OCI-M2 (cell line): Measurements from ENCODE around the gene TNNT2.

Source experiments
- DNase-seq: peaks from one replicate; lab custom pipeline; 2025; ENCODE audit not compliant: unreplicated experiment; lab: John Stamatoyannopoulos, UW

Gene TNNT2

DNA sequence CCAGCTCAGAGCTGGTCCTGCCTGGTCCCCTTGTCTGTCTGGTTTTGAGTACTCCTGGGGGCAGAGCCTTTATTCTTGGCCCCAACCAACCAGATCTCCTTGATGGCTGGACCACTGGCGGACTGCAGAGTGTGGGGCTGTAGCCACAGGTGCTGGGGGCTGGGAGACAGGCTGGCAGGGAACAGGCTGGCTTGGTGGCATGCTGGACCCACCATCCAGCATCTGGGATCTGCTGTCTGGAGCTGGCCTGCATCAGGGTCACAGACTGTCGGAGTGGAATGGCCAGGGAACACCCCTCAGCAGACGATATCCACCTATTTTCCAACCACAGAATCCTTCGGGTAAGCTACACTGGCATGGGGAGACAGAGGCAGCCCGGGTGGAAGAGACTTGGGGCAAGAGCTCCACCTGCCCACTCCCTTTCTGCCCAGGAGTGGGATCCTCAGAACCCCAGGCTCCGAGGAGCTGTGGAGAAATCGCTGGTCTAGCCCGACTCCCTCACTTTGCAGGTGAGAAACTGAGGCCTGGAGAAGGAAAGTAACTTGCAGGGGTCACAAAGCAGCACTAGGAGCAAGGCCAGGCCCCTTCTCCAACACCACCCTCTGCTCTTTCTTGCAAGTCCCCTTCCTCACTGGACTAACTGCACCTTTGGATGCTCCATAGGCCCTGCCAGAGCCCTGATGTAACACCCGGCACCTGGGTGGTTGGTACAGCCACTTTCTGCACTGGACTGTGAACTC is 40.6 kb downstream of the TNNT2 start:
- no peak for DNase-seq

DNA sequence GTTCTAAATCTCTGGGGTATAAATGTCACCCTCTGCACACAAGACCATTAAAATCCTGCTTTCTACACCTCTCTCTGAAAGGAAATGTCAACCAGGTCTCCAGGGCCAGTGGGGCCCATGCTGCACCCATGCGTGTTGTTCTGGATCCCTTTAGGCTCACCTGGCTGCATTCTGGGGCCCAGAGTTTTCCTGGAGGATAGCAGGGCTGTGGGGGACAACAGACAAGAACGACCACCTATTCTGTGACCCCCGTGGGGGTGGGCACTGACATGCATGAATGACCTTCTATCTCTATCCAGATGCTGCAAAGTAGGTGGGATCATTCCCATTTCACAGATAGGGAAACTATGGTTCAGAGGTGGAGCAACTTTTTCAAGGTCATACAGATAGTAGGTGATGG is 41.6 kb downstream of the TNNT2 start:
- no peak for DNase-seq

DNA sequence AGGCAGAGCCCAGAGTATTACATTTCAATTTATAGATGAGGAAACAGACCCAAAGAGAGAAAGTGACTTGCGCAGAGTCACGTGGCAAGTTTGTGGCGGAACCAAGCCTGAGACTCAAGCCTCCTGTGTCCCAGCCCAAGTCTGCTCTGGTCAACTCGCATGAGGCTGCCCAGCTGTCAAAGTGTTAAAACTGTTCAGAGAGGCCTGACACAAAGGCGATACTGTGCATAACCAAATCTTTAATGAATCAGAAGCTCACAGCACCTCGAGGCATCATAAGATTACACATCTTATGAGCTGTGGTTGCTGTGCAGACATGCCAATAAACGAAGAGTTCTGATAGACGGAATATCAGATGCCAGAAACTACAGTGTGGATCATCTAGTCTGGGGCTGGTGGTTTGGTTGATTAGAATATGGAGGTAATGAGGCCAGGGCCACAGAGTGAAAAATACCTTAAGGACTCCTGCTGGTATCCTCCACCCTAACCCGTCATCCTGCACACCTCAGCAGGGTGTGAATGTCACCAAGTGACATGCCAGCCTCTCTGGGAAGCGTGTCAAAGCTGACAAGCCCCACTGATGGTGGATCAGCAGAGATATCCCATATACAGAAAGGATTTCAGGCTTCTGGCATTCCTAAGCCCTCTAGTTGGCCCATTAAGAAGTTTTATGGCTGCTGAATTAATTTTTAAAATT is 42.2 kb downstream of the TNNT2 start:
- DNase-seq, result no peak

DNA sequence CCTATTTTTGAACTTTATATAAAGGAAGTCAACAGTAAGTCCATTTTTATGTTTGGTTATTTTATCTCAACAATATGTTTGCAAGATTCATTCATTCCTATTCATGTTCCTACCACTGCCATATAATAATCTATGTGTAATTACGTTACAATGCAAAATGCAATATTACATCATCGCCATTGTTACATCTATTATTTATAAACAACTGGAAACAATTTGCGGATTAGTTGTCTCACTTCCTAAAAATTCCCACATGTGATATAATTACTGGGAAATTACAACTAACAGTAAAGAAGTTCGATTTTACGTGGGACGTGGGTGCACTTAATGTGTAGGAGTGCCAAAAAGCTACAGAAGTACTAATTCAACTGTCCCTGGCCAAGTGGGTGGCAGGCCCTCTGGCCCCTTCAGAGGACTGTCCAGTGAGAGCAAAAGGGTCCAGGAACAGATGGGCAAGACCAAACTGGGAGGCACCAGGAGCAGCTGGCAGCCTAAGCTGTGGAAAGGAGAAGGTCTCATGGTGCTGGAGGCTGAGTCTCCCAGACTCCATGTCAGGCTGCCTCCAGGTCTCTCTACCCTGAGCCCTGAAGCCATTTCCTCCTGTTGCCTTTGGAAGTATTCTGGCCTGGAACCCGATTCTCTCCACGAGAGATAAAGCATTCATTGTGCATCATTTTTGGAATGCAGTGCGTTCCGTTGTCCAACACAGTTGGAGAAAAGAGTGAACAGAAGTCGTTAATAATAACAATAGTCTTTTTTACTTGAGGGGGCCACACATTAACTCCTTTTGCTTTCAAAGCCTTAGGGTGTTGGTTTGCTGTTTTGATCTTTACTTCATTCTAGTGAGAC is 42.9 kb downstream of the TNNT2 start:
- DNase-seq, result no peak

DNA sequence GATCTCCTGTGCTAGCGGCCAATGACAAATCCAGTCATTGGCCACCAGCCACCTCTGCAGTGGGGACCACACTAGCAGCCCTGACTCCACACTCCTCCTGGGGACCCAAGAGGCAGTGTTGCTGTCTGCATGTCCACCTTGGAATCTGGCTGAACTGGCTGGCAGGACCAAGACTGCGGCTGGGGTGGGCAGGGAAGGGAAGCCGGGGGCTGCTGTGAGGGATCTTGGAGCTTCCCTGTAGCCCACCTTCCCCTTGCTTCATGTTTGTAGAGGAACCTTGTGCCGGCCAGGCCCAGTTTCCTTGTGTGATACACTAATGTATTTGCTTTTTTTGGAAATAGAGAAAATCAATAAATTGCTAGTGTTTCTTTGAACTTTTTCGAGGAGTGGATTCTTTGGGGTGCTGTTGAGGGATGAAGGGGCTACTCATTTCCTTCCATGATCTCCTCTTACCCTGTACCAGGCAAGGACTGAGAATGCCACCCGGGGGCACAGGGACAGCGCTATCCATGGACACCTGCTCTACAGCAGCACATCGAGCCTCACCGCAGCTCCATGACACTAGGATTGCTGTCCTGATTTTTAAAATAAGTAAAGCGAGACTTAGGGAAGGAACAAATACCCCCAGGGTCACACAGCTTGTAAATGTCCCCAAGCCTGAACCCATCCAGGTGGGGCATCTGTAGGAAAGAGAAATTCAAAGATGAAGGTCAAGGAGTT is 44.7 kb downstream of the TNNT2 start:
- no peak for DNase-seq

DNA sequence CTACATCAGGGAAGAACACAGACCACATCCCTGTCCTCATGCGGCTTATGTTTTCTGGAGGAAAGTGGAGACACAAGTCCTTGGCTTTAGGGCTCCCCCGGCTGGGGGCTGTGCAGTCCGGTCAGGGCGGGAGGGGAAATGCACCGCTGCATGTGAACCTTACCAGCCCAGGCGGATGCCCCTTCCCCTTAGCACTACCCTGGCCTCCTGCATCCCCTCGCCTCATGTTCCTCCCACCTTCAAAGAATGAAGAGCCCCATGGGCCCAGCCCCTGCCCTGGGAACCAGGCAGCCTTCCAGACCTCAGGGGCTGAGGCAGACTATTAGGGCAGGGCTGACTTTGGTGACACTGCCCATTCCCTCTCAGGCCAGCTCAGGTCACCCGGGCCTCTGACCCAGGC is 45.5 kb downstream of the TNNT2 start:
- no peak for DNase-seq

DNA sequence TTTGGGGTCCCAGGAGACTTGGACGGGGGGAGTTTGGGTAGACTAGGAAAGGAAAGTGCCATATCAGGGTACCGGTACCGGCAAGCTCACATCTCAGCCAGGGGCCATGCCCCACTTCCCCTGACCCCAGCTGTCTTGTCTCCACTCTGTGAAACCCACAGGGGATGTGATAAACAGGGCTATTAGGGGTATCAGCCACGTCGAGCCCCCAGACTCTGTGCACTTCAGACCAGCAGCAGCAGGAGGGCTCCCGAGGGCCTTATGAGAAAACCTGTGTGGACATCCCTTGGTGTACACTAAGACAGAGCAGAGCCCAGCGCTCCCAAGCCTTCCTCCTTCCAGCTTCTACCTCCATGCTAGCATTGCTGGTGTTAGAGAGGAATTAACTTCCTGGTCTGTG is 46.3 kb downstream of the TNNT2 start:
- no peak for DNase-seq

DNA sequence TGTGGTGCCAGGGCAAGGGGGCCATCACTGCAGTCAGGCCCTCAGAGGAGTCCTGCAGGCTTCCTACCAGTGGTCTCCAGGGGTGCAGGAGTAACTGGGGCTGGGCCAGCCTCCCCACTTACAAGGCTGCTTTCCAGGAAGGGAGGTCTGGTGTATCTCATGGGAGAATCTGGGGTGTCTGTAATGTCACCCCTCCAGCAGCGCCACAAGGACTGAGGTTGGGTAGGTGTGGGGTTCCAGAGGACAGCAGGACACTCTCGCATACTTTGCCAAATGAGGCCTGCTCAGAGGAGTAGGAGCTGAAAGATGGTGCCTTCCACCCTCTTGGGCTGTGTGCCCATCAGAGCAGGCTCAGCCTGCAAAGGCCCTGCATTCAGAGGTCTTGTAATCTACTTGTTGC is 46.9 kb downstream of the TNNT2 start:
- no peak for DNase-seq

DNA sequence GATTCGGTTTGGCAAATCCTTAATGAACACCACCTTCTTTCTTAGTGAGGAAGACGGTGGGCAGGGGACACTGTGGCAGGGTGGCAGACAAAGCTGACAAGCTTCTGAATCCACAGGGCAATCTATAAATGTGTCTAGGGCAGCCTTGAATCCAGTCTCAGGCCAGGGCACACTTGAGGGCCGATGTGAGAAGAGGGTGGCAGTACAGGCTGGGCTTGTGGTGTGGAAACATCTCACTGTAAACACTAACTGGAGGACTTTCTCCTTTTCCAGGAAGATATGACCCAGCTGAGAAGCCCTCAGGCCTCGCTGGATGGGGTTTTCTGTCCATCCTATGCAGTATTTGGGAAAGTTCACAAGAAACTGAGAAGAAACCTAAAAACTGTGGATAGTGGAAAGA is 47.7 kb downstream of the TNNT2 start:
- DNase-seq, result no peak

DNA sequence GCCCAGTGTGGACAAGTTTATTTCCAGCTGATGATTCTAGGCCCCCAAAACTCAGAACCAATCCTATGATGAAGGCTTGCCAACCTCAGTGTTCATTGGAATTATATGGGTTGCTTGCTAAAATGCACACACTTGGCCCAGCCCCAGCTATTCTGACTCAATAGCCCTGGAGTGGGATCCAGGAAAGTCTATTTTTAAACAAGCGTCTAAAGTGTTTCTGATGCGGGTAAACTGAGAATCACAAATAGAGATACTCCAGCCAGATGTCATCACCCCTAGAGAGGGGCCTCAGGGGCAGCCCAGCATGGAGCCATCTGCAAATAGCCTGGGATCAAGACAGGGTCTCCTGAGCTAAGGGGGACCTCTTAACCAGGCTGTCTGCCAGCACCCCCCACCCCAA is 48.2 kb downstream of the TNNT2 start:
- DNase-seq, result no peak

DNA sequence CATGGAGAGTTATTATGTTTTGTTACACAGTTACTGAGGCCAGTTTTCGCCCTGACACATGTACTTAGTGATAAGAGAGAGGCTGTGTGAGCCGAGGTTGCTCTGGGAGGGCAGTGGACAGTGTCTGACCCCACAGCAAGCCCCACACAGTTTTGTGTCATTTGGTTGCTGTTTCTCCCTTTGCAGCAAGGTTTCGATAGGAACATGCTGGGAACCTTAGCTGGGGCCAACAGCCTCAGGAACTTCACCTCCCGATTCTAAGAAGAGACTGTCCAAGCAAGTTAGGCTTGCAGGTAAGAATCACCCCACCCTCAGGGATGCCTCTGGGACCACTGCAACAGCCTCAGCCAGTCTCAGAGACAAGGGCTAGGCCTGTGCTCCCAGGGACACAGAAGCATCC is 48.9 kb downstream of the TNNT2 start:
- DNase-seq, result no peak

DNA sequence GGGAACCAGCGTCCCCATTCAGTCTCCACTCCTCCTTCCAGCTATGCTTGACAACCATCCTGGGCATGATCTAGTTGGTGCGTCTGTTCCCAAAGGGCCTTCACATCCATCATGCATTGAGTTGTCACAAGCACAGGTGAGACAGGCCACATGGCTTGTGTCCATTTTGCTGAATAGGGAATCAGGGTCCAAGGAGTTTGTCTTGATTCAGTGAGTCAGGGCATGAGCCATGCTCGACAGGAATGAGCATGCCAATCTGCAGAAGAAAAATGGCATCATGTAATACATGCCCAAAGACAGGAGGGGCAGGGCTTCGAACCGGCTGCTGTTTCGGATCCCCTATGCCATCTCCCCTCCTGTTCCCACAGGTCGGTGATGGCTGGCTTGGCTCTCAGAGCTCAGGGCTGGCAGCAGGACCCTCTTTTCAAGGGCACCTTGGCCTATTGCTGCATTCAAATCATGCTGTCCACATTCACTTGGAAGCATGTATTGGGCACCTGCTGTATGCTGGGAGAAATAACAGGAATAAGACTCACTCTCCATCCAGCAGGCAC is 49.7 kb downstream of the TNNT2 start:
- no peak for DNase-seq

DNA sequence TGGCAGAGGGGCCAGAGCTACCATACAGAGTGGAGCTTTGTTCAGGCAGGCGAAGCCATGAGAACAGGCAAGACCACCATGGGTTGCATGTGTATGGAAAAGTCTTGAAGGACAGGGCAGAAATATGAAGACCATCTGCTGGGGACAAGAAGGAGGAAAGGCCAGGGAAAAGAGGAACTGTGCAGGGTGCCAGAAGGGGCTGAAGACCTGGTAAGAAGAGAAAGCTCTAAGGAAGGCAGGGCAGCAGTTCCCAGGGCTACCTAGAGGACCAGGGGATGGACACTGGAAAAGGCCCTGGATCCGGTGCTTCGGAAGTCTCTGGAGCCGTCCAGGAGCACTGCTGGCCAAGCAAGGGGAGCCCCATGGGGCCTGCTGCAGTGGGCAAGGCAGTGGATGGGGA is 50.8 kb downstream of the TNNT2 start:
- DNase-seq, result no peak

DNA sequence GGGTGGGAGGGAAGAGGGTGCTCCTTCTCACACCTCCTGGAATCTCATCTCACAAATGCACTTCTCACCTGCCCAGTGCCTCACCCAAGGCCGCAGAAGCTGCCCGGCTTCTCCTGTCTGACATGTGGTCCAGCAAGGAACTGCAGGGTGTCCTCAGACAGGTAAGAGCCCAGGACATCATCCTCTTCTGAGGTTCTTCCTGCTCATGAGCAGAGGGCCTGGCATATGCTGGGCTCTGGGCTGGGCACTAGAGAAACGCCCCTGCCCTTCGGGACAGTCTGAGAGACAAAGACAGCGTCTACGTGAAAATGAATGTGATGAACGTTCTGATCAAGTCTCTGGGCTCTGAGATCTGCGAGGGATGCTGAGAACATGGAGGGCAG is 51.8 kb downstream of the TNNT2 start:
- DNase-seq, result no peak

DNA sequence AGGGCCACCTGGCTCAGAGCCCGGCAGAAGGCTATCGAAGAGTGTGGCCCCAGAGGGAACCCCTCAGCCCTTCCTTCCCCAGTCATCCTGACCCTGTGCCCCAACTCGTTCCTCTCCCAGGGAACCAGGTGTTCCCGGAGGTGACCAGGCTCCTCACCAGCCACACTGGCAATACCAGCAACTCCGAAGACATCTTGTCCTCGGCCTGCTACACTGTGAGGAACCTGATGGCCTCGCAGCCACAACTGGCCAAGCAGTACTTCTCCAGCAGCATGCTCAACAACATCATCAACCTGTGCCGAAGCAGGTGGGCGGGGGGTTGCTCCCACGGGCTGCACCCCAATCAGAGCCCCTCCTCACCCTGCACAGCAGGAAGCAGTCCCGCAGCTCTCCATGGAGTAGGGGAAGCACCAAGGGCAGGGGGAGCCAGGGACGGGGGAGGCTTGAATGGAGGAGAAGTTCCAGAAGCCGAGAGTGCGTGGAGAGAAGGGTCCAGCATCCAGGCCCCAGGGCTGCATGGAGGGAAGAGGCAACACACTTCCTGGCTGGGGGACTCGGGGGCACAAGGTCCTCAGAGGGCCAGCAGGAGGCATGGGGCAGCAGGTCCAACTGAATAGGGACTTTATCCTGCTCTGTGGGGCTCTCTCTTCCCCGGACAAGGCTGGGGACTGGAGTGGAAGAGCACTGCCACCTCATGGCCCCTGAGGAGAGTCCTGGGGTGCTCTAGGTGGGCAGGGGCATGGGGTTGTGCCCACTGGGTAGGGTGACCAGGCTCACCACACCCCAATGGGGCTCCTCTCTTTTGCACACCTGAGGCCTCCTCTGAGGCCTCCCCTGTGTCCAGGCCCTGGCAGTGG is 52.4 kb downstream of the TNNT2 start:
- DNase-seq, result no peak

DNA sequence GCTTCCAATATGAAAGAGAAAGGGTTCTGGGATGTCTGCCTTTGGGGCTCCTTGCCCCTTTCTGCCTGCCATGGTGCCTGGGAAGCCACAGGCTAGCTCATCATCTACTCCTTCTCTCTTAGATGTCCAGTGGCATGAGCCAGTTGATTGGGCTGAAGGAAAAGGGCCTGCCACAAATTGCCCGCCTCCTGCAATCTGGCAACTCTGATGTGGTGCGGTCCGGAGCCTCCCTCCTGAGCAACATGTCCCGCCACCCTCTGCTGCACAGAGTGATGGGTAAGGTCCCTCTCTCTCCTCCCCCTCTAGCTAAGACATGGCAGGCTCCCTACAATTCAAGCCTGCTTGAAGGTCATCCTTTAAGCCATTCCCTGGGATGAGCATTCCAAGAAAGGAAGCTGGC is 53.2 kb downstream of the TNNT2 start:
- DNase-seq, result no peak

DNA sequence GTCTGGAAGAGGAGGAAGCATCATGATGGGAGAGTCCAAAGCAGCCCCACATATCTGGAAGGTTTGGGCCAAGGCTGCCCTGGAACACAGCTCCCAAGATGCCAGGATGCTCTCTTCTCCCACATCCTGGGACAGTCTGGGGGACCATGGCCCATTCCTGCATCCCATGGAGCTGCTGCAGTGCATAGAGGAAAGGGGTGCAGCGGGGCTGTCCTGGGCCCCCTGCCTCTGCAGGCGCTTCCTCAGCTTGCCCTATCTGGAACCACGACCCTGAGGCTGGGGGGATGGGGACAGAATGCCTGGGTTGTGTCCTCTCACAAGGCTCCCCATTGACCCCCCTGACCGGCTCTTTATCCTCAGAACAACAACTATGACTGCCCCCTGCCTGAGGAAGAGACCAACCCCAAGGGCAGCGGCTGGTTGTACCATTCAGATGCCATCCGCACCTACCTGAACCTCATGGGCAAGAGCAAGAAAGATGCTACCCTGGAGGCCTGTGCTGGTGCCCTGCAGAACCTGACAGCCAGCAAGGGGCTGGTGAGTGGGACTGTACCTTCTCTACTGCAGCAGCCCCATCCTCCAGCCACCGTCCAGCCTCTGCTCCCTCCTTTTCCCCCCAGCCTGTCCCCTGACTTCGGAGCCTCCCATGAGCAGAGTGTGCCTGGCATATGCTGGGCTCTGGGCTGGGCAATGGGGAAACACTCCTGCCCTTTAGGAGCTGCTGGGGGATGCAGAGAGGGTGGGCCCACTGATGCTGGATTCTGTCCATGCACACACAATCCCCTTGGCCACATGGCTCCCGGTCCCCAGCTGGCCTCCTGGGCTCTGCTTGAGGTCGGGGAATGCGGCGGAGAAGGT is 54.6 kb downstream of the TNNT2 start:
- no peak for DNase-seq

DNA sequence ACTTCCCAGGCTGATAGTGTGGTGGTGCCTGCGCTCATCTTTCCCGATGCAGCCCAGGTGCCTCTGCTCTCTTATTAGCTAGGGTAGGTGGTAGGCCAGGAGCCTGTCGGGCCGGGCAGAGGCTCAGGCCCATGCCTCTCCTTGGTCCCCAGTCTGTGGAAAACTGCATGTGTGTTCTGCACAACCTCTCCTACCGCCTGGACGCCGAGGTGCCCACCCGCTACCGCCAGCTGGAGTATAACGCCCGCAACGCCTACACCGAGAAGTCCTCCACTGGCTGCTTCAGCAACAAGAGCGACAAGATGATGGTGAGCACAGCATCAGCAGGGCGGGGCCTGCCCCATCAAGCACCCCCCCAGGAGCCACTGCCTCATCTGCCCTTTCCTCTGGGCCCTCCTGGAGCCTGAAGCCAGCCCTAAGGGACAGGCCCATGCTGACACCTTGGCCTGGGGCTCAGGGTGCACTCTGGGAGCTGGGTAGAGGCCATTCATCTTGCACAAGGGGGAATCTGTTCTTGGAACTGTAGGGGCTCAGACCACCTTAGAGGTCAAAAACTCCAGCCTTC is 55.6 kb downstream of the TNNT2 start:
- DNase-seq, result no peak
